ENCODE results near the gene CSMD2.

CSMD2 gene

GRCh38 chr1:33824321-33824720, 340.7 kb downstream of the CSMD2 start:
- H3K4me3 ChIP-seq (ENCODE audit: low read depth, low read length) = no peak overlapping the region
- no peak for TF ChIP-seq CTCF (IDR thresholded peaks at IDR 0.05; ENCODE audit: borderline replicate concordance, insufficient read depth, low read depth, low read length)

GRCh38 chr1:33823830-33824229, 341.2 kb downstream of the CSMD2 start:
- TF ChIP-seq CTCF (IDR thresholded peaks at IDR 0.05; ENCODE audit: borderline replicate concordance, insufficient read depth, low read depth, low read length) = no peak
- H3K4me3 ChIP-seq (ENCODE audit: low read depth, low read length) = no peak overlapping the region

GRCh38 chr1:33823401-33823800, 341.6 kb downstream of the CSMD2 start:
- no peak overlapping the region for H3K4me3 ChIP-seq (ENCODE audit: low read depth, low read length)
- no peak for TF ChIP-seq CTCF (IDR thresholded peaks at IDR 0.05; ENCODE audit: borderline replicate concordance, insufficient read depth, low read depth, low read length)

- no peak for TF ChIP-seq CTCF (IDR thresholded peaks at IDR 0.05; ENCODE audit: borderline replicate concordance, insufficient read depth, low read depth, low read length)
- no peak overlapping the region for H3K4me3 ChIP-seq (ENCODE audit: low read depth, low read length)
Measured at GRCh38 chr1:33822396-33822795, 342.6 kb downstream of the CSMD2 start.

GRCh38 chr1:33821291-33821690, 343.7 kb downstream of the CSMD2 start:
- H3K4me3 ChIP-seq (ENCODE audit: low read depth, low read length) = no peak overlapping the region
- no peak for TF ChIP-seq CTCF (IDR thresholded peaks at IDR 0.05; ENCODE audit: borderline replicate concordance, insufficient read depth, low read depth, low read length)

GRCh38 chr1:33820804-33821203, 344.2 kb downstream of the CSMD2 start:
- no peak for TF ChIP-seq CTCF (IDR thresholded peaks at IDR 0.05; ENCODE audit: borderline replicate concordance, insufficient read depth, low read depth, low read length)
- no peak overlapping the region for H3K4me3 ChIP-seq (ENCODE audit: low read depth, low read length)

- H3K4me3 ChIP-seq (ENCODE audit: low read depth, low read length) = no peak overlapping the region
- no peak for TF ChIP-seq CTCF (IDR thresholded peaks at IDR 0.05; ENCODE audit: borderline replicate concordance, insufficient read depth, low read depth, low read length)
Measured at GRCh38 chr1:33819913-33820311, 345.1 kb downstream of the CSMD2 start.

All from GM12875 (cell line).